Stomach (tissue), 9 donors: ENCODE results near the gene PDE4D. TPM values are rescaled to one million over a fixed set of nuclear protein-coding genes. Genes with fewer than 3 reads are reported as not detected.

ENCODE experiments used
- DNase-seq, 2 donors: peaks; one replicate each; pipeline versions ENCODE4 v3.0.0 to v3.0.0-alpha.2; 2013 to 2019
- H3K27ac ChIP-seq, 5 donors: fragments of 200-600 bp in 4 of 5; sonication (generic) in 4 of 5; one replicate each; pipeline ENCODE4 v1.5.1; 2013 to 2019; ENCODE audit warnings: mild to moderate bottlenecking in 1 of 5, moderate library complexity in 1 of 5
- H3K27me3 ChIP-seq, 3 donors: fragments of 200-600 bp; sonication (generic); one replicate each; pipeline ENCODE4 v1.5.1; 2017 to 2019; ENCODE audit warnings: mixed run types in 1 of 3
- H3K36me3 ChIP-seq, 4 donors: fragments of 200-600 bp; sonication (generic); 1 replicate in 3 of 4; 2 replicates in 1 of 4; pipeline ENCODE4 v1.5.1; 2016 to 2019
- H3K4me1 ChIP-seq, 4 donors: fragments of 200-600 bp; sonication (generic); one replicate each; pipeline ENCODE4 v1.5.1; 2016 to 2019
- H3K4me3 ChIP-seq, 4 donors: fragments of 200-600 bp; sonication (generic) in 3 of 4; one replicate each; pipeline ENCODE4 v1.5.1; 2016 to 2019; ENCODE audit warnings: mild to moderate bottlenecking in 1 of 4
- H3K9me3 ChIP-seq, 4 donors: fragments of 200-600 bp; sonication (generic); one replicate each; pipeline ENCODE4 v1.5.1; 2016 to 2019
- EP300 ChIP-seq: sonication (generic); formaldehyde crosslinking; IDR thresholded peaks from one replicate; pipeline ENCODE4 v1.6.1; 2017; ENCODE audit warnings: antibody characterized with exemption
- POLR2A ChIP-seq, 4 donors: fragments of 450-650 bp; IDR thresholded peaks; one replicate each; pipeline ENCODE4 v1.6.1; 2016; ENCODE audit warnings: antibody characterized with exemption in 4 of 4, control low read depth in 2 of 4, mild to moderate bottlenecking in 1 of 4, moderate library complexity in 1 of 4
- POLR2AphosphoS5 ChIP-seq, 3 donors: sonication (generic); formaldehyde crosslinking; IDR thresholded peaks; one replicate each; pipeline ENCODE4 v1.6.1; 2016; ENCODE audit warnings: antibody characterized with exemption in 3 of 3
- WGBS, 5 donors: extraction: QIAGEN DNeasy Blood & Tissue Kit in 3 of 5; methylation state at CpG; one replicate each; pipeline versions ENCODE4 v1.1.5 to v1.1.7; 2013 to 2018; 5-methylcytosine and 5-hydroxymethylcytosine counted together
- intact Hi-C: fragments of 100-400 bp; cut with DNase I; formaldehyde crosslinking; loops from one replicate; pipeline ENCODE4 v1.15.1; 2023; ENCODE audit warnings: low total_unique reads
- polyA plus RNA-seq, 3 donors: library from polyadenylated mRNA; stranded (reverse); fragments of 200-250 nt; gene quantifications; one replicate each; pipeline ENCODE4 v1.2.3, GENCODE V29; 2013
- total RNA-seq, 5 donors: library from RNA; depleted of rRNA; stranded (reverse); fragments of >200 nt; gene quantifications; one replicate each; pipeline versions ENCODE4 v1.1.0 to v1.2.3, GENCODE V29; 2014 to 2016
- TF ChIP-seq, protein P1 (sequence below), 7 experiments: fragments of 450-650 bp in 4 of 7; fragments of 200-600 bp in 3 of 7; sonication (generic) in 3 of 7; IDR thresholded peaks; one replicate each; pipeline ENCODE4 v1.5.1; 2016 to 2019; ENCODE audit warnings: antibody characterized with exemption in 7 of 7, control low read depth in 2 of 7, mild to moderate bottlenecking in 1 of 7
- donor health status: healthy with polysubstance abuse.
- donor health status: Bipolar disorder and iron deficiency.
- donor health status: healthy.

Gene PDE4D
- total and polyA plus RNA-seq, 8 donors: 3.1 to 147 (median 97.3) TPM

- H3K4me3 ChIP-seq: no peak overlapping the region
- intact Hi-C loops: no loop called here
- 92 to 97% (median 94%) methylated on average over 5 of the region's 5 CpGs for WGBS, 5 donors
Observed at GRCh38 chr5:58974601-58975000, 918.9 kb downstream of the PDE4D start.

GRCh38 chr5:58974083-58974482, 919.4 kb downstream of the PDE4D start:
- H3K9me3 ChIP-seq: no peaks in the 10 kb centered on the region

More at GRCh38 chr5:58974601-58975000, 918.9 kb downstream of the PDE4D start:
- H3K9me3 ChIP-seq: no peaks in the 10 kb centered on the region
- peaks cover 16 to 65% (median 55%) of the 10 kb centered on the region in 4 donors for H3K36me3 ChIP-seq
- no peak for DNase-seq
- peaks cover 0 to 23% (median 0%) of the 10 kb centered on the region in 4 donors for H3K4me1 ChIP-seq
- no peak for TF ChIP-seq POLR2AphosphoS5 (IDR thresholded peaks at IDR 0.05)
- no peak for TF ChIP-seq POLR2A (IDR thresholded peaks at IDR 0.05)
- TF ChIP-seq, protein P1, sequence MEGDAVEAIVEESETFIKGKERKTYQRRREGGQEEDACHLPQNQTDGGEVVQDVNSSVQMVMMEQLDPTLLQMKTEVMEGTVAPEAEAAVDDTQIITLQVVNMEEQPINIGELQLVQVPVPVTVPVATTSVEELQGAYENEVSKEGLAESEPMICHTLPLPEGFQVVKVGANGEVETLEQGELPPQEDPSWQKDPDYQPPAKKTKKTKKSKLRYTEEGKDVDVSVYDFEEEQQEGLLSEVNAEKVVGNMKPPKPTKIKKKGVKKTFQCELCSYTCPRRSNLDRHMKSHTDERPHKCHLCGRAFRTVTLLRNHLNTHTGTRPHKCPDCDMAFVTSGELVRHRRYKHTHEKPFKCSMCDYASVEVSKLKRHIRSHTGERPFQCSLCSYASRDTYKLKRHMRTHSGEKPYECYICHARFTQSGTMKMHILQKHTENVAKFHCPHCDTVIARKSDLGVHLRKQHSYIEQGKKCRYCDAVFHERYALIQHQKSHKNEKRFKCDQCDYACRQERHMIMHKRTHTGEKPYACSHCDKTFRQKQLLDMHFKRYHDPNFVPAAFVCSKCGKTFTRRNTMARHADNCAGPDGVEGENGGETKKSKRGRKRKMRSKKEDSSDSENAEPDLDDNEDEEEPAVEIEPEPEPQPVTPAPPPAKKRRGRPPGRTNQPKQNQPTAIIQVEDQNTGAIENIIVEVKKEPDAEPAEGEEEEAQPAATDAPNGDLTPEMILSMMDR (IDR thresholded peaks at IDR 0.05): no peak
- no peak for TF ChIP-seq EP300
- H3K27me3 ChIP-seq: no peaks in the 10 kb centered on the region
- H3K27ac ChIP-seq: no peak overlapping the region

GRCh38 chr5:58972301-58972700, 921.2 kb downstream of the PDE4D start:
- Histone ChIP-seq H3K27ac (no peak overlapping the region), H3K4me3 (no peak overlapping the region), H3K9me3 (no peaks in the 10 kb centered on the region), H3K27me3 (no peaks in the 10 kb centered on the region), H3K4me1 (peaks cover 0 to 19% (median 0%) of the 10 kb centered on the region in 4 donors), H3K36me3 (peaks cover 16 to 46% (median 41%) of the 10 kb centered on the region in 4 donors)
- DNase-seq: no peak
- no peak for TF ChIP-seq EP300
- intact Hi-C loops: no loop called here
- 23 to 37% (median 29%) methylated on average over 1 of the region's 1 CpG for WGBS, 5 donors

More at GRCh38 chr5:58974083-58974482, 919.4 kb downstream of the PDE4D start:
- no peak for TF ChIP-seq POLR2AphosphoS5 (IDR thresholded peaks at IDR 0.05)
- no peak for TF ChIP-seq POLR2A (IDR thresholded peaks at IDR 0.05)
- TF ChIP-seq EP300: no peak
- TF ChIP-seq, protein P1 (IDR thresholded peaks at IDR 0.05): no peak
- DNase-seq: no peak
- Histone ChIP-seq H3K4me3 (no peak overlapping the region), H3K27ac (no peak overlapping the region), H3K4me1 (peaks cover 0 to 23% (median 0%) of the 10 kb centered on the region in 4 donors), H3K27me3 (no peaks in the 10 kb centered on the region), H3K36me3 (peaks cover 16 to 60% (median 52%) of the 10 kb centered on the region in 4 donors)
- intact Hi-C loops: no loop called here
- WGBS, 5 donors: 85 to 92% (median 88%) methylated on average over 5 of the region's 5 CpGs

GRCh38 chr5:58970766-58971165, 922.8 kb downstream of the PDE4D start:
- intact Hi-C loops: no loop called here
- H3K4me1 ChIP-seq: peaks cover 0 to 19% (median 0%) of the 10 kb centered on the region in 4 donors
- no peak overlapping the region for H3K27ac ChIP-seq
- no peaks in the 10 kb centered on the region for H3K9me3 ChIP-seq
- no peaks in the 10 kb centered on the region for H3K27me3 ChIP-seq
- DNase-seq: no peak
- peaks cover 13 to 30% (median 26%) of the 10 kb centered on the region in 4 donors for H3K36me3 ChIP-seq
- H3K4me3 ChIP-seq: no peak overlapping the region
- 36 to 67% (median 50%) methylated on average over 2 of the region's 2 CpGs for WGBS, 5 donors
- TF ChIP-seq POLR2AphosphoS5 (IDR thresholded peaks at IDR 0.05) (no peak), POLR2A (IDR thresholded peaks at IDR 0.05) (no peak), EP300 (no peak)
- TF ChIP-seq, protein P1 (IDR thresholded peaks at IDR 0.05): no peak

DNA sequence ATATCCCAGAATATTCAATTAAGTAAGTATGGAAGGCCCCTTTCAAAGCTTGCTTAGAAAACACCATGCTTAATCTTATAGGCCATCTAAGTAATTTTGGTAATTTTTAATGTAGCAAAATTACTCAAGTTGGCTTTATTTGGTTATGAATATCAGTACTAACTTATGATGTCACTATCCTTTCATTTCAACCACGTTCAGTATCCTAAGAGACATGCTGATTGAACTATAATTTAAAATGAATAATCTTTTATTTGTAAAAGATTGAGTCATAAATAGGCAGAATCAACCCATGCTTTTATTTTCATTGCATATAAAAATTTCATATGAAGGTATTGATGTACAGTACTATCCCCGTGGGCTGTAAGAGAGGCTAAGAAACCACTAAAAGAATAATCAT, 923.7 kb downstream of the PDE4D start:
- H3K4me1 ChIP-seq: peaks cover 0 to 19% (median 0%) of the 10 kb centered on the region in 4 donors

More for the DNA sequence above, 923.7 kb downstream of the PDE4D start:
- H3K27me3 ChIP-seq: no peaks in the 10 kb centered on the region
- TF ChIP-seq POLR2AphosphoS5 (IDR thresholded peaks at IDR 0.05) (no peak), POLR2A (IDR thresholded peaks at IDR 0.05) (no peak), EP300 (no peak)
- TF ChIP-seq, protein P1 (IDR thresholded peaks at IDR 0.05): no peak
- H3K36me3 ChIP-seq: peaks cover 9 to 21% (median 16%) of the 10 kb centered on the region in 4 donors
- no peak overlapping the region for H3K27ac ChIP-seq
- H3K9me3 ChIP-seq: no peaks in the 10 kb centered on the region
- no peak for DNase-seq
- intact Hi-C loops: no loop called here
- 78 to 91% (median 81%) methylated on average over 2 of the region's 2 CpGs for WGBS, 5 donors
- H3K4me3 ChIP-seq: no peak overlapping the region
